Measurements from ENCODE around the gene HK2. TPM values are rescaled to one million over a fixed set of nuclear protein-coding genes. Genes with fewer than 3 reads are reported as not detected.

Gene HK2
- total and polyA plus RNA-seq, 2 of the 4 experiments (the other 2 are of a cell fraction) = 17.4 to 20.9 TPM

GRCh38 chr2:74873678-74874640 is 40.0 kb downstream of the HK2 start:
- no peak overlapping the region for H2BK20ac ChIP-seq (ENCODE audit: low read depth, low read length)
- H3K4me3 ChIP-seq (ENCODE audit: insufficient read depth, low read depth, low read length) = no peak overlapping the region
- no peak overlapping the region for H3K9ac ChIP-seq (ENCODE audit: low read depth, low read length)
- H3K56ac ChIP-seq (ENCODE audit: extremely low read depth, insufficient read depth, low read length) = no peak overlapping the region
- no peak overlapping the region for H3K4me2 ChIP-seq (ENCODE audit: low read depth, low read length)
- H4K5ac ChIP-seq (ENCODE audit: low read depth, low read length) = no peak overlapping the region; the same call in 1 of the 2 replicates
- H2AK9ac ChIP-seq (replicated peaks; ENCODE audit: low read depth, low read length, poor library complexity) = no peak overlapping the region
- no peak overlapping the region for H4K91ac ChIP-seq (ENCODE audit: insufficient read depth, low read depth, low read length)
- no peak overlapping the region; the same call in 1 of the 2 replicates for H2AK5ac ChIP-seq (ENCODE audit: low read depth, low read length)
- H2BK5ac ChIP-seq (ENCODE audit: low read depth, low read length, poor library complexity, severe bottlenecking) = peak overlapping the region; percentile 60
- H3K4ac ChIP-seq (ENCODE audit: low read depth, low read length) = no peak overlapping the region
- peaks cover 13% of the 10 kb centered on the region for H4K20me1 ChIP-seq (ENCODE audit: insufficient read depth, low read length)
- H3K27ac ChIP-seq (ENCODE audit: insufficient read depth, low read length) = peak overlapping the region; percentile 90; the same call in 1 of the 2 replicates
- no peak overlapping the region for H3K14ac ChIP-seq (replicated peaks; ENCODE audit: low read depth, low read length)
- peaks cover 50% of the 10 kb centered on the region for H3K36me3 ChIP-seq (ENCODE audit: control insufficient read depth, insufficient read depth, low read length)
- BruUV-seq (replicated peaks) = no TSS peak
- H2BK120ac ChIP-seq (ENCODE audit: low read depth, low read length) = no peak overlapping the region
- intact Hi-C loops (cut with micrococcal nuclease) (no loop called here), in situ Hi-C loops (cut with MboI; ENCODE audit: low sequenced_read_pairs) (loop anchor here (25.0 kb wide), 1 partner anchor 387 kb away; the partner anchor contains the start of genes CCDC142, LBX2 and TTC31), dilution Hi-C loops (cut with HindIII; ENCODE audit: low sequenced_read_pairs, unreplicated experiment) (no loop called here)
- no peak overlapping the region for H4K8ac ChIP-seq (ENCODE audit: low read depth in 2 of 2, low read length in 2 of 2)
- peaks cover 16% of the 10 kb centered on the region for H3K4me1 ChIP-seq (ENCODE audit: control insufficient read depth, insufficient read depth, low read length)
- H3K23ac ChIP-seq (ENCODE audit: low read depth, low read length) = no peak overlapping the region
- DNase-seq (no peak), ATAC-seq (ENCODE audit: low read depth) (no peak)
- no peak overlapping the region; the same call in 1 of the 2 replicates for H3K18ac ChIP-seq (ENCODE audit: low read depth, low read length)
- no peak overlapping the region for H2BK15ac ChIP-seq (ENCODE audit: low read depth, low read length)
- peaks cover 37 to 45% of the 10 kb centered on the region in 2 experiments for H3K79me1 ChIP-seq (ENCODE audit: low read depth in 1 of 2, low read length in 2 of 2)
- H3K27me3 ChIP-seq (ENCODE audit: control insufficient read depth, insufficient read depth, low read length) = no peaks in the 10 kb centered on the region
- CTCF ChIA-PET = interaction anchor here (1.0 to 3.1 kb wide), 3 partner anchors 37 to 182 kb away, joined by 4 to 9 read pairs (median 5); no protein-coding TSS in a partner anchor
- H3K9me3 ChIP-seq (ENCODE audit: control insufficient read depth, insufficient read depth, low read length) = no peaks in the 10 kb centered on the region
- POLR2A ChIA-PET (ENCODE audit: unreplicated experiment) = no interaction called here
- WGBS, 2 experiments (ENCODE audit: extremely low coverage in 2 of 2, insufficient read length in 1 of 2) = 96% methylated on average over 14 of the region's 26 CpGs; no CpG with 5 or more reads in 1 of the 2 experiments
- peaks cover 7% of the 10 kb centered on the region for H3K9me1 ChIP-seq (ENCODE audit: insufficient read depth, low read length)
- H2AFZ ChIP-seq (replicated peaks; ENCODE audit: low read length, poor library complexity) = no peak overlapping the region
- TF ChIP-seq NFE2L2 (IDR thresholded peaks at IDR 0.05; ENCODE audit: low read depth, low read length) = no peak
- TF ChIP-seq RFX5 (IDR thresholded peaks at IDR 0.05; ENCODE audit: low read depth, low read length) = no peak
- no peak for TF ChIP-seq POLR2A (IDR thresholded peaks at IDR 0.05; ENCODE audit: low read depth, low read length)
- TF ChIP-seq CEBPB (IDR thresholded peaks at IDR 0.05; ENCODE audit: low read depth, low read length) = no peak
- no peak for TF ChIP-seq CTCF (conservative IDR thresholded peaks at IDR 0.05; ENCODE audit: low read depth, low read length)
- no peak for TF ChIP-seq BHLHE40 (IDR thresholded peaks at IDR 0.05; ENCODE audit: low read depth, low read length)
- no peak for TF ChIP-seq MAZ (IDR thresholded peaks at IDR 0.05; ENCODE audit: borderline replicate concordance, low read depth, low read length)
- no peak for TF ChIP-seq USF2 (IDR thresholded peaks at IDR 0.05; ENCODE audit: low read depth, low read length)
- no peak for TF ChIP-seq CHD1 (IDR thresholded peaks at IDR 0.05; ENCODE audit: low read depth, low read length)
- no peak for TF ChIP-seq MAFK (IDR thresholded peaks at IDR 0.05; ENCODE audit: low read depth, low read length)
- no peak for TF ChIP-seq ELK1 (IDR thresholded peaks at IDR 0.05; ENCODE audit: borderline replicate concordance, low read depth, low read length)
- no peak for TF ChIP-seq RAD21 (IDR thresholded peaks at IDR 0.05; ENCODE audit: low read length)
- no peak for TF ChIP-seq SMC3 (IDR thresholded peaks at IDR 0.05; ENCODE audit: low read depth, low read length)
- no peak for TF ChIP-seq FOS (IDR thresholded peaks at IDR 0.05; ENCODE audit: low read depth, low read length)

All from IMR-90 (cell line).